Skeletal muscle satellite cell (primary cell): ENCODE data around the gene EIF4G1.

ENCODE experiments used
- H3K27me3 ChIP-seq: 2 replicates; pipeline ENCODE4 v1.7.0; 2013; ENCODE audit warnings: low read length; ENCODE audit not compliant: control insufficient read depth, insufficient read depth
- H3K36me3 ChIP-seq: 2 replicates; pipeline ENCODE4 v1.7.0; 2013; ENCODE audit warnings: mild to moderate bottlenecking, control low read depth, low read length; ENCODE audit not compliant: insufficient read depth
- H3K4me1 ChIP-seq: 2 replicates; pipeline ENCODE4 v1.7.0; 2013; ENCODE audit warnings: low read length; ENCODE audit not compliant: control insufficient read depth, insufficient read depth
- H3K4me2 ChIP-seq: 2 replicates; pipeline ENCODE4 v1.7.0; 2013; ENCODE audit warnings: mild to moderate bottlenecking, low read length
- H3K4me3 ChIP-seq: 2 replicates; pipeline ENCODE4 v1.7.0; 2013; ENCODE audit warnings: low read length
- H3K9ac ChIP-seq: 2 replicates; pipeline ENCODE4 v1.7.0; 2013; ENCODE audit warnings: mild to moderate bottlenecking, low read depth, low read length, moderate library complexity
- H3K9me3 ChIP-seq: replicated peaks from 2 replicates; pipeline ENCODE4 v1.7.0; 2013; ENCODE audit warnings: mild to moderate bottlenecking, control low read depth, low read length

Gene EIF4G1

GRCh38 chr3:184354754-184355153 lies 40.3 kb downstream of the EIF4G1 start:
- Histone ChIP-seq H3K27me3 (no peaks in the 10 kb centered on the region), H3K4me1 (peaks cover 6% of the 10 kb centered on the region), H3K9me3 (no peaks in the 10 kb centered on the region), H3K4me3 (no peak overlapping the region), H3K9ac (no peak overlapping the region), H3K4me2 (no peak overlapping the region), H3K36me3 (peaks cover 13% of the 10 kb centered on the region)

- no peaks in the 10 kb centered on the region for H3K27me3 ChIP-seq
- no peak overlapping the region for H3K4me3 ChIP-seq
- H3K4me2 ChIP-seq: no peak overlapping the region
- no peaks in the 10 kb centered on the region for H3K9me3 ChIP-seq
- H3K9ac ChIP-seq: no peak overlapping the region
- H3K36me3 ChIP-seq: peaks cover 13% of the 10 kb centered on the region
- H3K4me1 ChIP-seq: peaks cover 11% of the 10 kb centered on the region
These were observed 41.0 kb downstream of the EIF4G1 start for GRCh38 chr3:184355261-184356040.

DNA sequence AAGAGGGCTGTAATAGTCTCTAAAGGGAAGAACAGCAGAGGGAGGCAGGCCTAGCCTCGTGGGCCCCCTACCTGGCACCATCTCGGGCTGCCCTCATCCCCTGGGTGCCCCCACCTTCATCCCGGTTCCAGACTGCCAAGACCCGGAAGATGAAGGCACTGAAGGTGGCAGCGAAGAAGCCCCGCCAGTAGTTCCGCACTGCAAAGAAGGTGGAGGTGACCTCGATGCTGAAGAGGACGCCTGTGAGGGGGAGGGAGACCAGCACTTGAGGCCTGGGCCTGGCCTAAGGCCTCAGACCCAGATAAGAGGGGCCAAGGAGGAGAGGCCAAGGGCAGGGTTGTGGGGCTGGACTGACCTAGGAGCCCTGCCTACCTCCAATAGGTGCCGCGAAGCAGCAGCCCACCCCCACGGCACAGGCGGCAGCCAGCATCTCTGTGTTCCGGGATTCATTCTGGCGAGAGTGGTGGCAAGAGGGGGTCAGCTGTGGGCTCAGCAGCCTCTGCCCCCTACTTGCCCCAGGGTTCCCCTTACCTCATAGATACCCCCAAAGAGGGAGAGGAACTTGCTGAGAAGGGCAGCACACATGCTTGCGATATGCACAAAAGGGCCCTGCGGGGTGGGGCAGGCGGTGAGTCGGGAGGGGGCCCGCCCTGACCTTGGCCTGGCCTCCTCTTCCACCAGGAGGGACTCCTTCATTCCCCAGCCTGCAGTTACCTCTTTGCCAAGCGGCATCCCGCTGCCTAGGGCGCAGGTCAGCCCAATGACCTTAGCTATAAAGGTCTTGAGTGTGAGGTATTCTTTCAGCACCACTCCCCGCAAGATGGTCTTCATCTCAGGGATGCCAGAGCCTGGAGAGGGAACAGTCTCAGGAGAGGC lies 43.1 kb downstream of the EIF4G1 start:
- Histone ChIP-seq H3K9ac (no peak overlapping the region), H3K4me3 (no peak overlapping the region), H3K36me3 (peaks cover 8% of the 10 kb centered on the region), H3K27me3 (no peaks in the 10 kb centered on the region), H3K4me2 (no peak overlapping the region), H3K4me1 (peaks cover 20% of the 10 kb centered on the region), H3K9me3 (no peaks in the 10 kb centered on the region)

- Histone ChIP-seq H3K4me2 (no peak overlapping the region), H3K9ac (no peak overlapping the region), H3K4me1 (peaks cover 20% of the 10 kb centered on the region), H3K4me3 (no peak overlapping the region), H3K27me3 (no peaks in the 10 kb centered on the region), H3K9me3 (no peaks in the 10 kb centered on the region), H3K36me3 (peaks cover 8% of the 10 kb centered on the region)
These were observed 43.8 kb downstream of the EIF4G1 start for GRCh38 chr3:184358124-184358767.

GRCh38 chr3:184358921-184359350 lies 44.5 kb downstream of the EIF4G1 start:
- H3K4me3 ChIP-seq: no peak overlapping the region
- peaks cover 21% of the 10 kb centered on the region for H3K4me1 ChIP-seq
- H3K9ac ChIP-seq: no peak overlapping the region
- no peaks in the 10 kb centered on the region for H3K9me3 ChIP-seq
- peaks cover 8% of the 10 kb centered on the region for H3K36me3 ChIP-seq
- H3K27me3 ChIP-seq: no peaks in the 10 kb centered on the region
- H3K4me2 ChIP-seq: no peak overlapping the region

GRCh38 chr3:184359610-184360009 lies 45.2 kb downstream of the EIF4G1 start:
- Histone ChIP-seq H3K4me2 (no peak overlapping the region), H3K9ac (no peak overlapping the region), H3K36me3 (peaks cover 8% of the 10 kb centered on the region), H3K4me1 (peaks cover 27% of the 10 kb centered on the region), H3K9me3 (no peaks in the 10 kb centered on the region), H3K27me3 (no peaks in the 10 kb centered on the region), H3K4me3 (no peak overlapping the region)

DNA sequence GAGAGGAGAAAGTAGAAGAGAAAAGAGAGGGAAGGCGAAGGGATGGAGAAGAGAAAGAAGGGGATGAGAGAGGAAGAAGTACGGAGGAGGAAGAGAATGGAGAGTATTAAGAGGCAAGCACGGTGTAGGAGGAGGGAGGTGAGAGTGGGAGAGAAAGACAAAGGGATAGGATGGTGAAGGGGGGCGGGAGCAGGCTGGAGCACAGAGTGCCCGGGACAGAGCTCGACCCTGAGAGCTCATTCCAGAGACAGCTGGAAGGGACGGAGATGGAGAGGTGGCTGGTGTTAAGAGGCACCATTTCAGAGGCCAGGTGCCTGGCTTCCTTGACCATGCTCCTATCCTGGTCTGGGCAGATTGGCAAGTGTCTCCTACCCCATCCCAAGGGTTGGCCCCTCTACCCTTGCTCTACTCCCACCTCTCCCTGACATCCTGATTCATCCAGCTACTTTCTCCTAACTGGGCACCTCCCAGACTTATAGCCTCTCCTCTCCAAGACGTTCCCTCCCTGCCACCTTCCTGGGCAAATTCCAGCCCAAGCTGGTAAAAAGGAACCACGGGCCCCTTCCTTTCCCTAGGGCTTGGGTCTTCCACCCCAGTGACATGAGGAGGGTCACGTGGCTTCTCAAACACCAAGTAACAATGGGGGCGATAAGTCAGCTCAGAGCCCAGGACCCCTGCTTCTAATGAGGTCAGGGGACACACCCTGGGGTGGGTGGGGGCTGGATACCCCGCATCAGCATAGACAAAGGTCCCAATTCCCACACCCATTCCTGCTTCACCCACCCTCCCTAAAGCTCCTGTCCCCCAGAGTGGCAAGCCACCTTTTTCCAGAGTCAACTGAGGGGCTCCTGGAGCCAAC lies 45.9 kb downstream of the EIF4G1 start:
- H3K4me1 ChIP-seq: peaks cover 31% of the 10 kb centered on the region
- H3K4me2 ChIP-seq: peak overlapping the region; percentile 81
- H3K9ac ChIP-seq: peak overlapping the region; percentile 98
- H3K27me3 ChIP-seq: no peaks in the 10 kb centered on the region
- H3K4me3 ChIP-seq: peak overlapping the region; percentile 73
- H3K36me3 ChIP-seq: peaks cover 3% of the 10 kb centered on the region
- no peaks in the 10 kb centered on the region for H3K9me3 ChIP-seq

GRCh38 chr3:184360929-184361531 lies 46.6 kb downstream of the EIF4G1 start:
- peaks cover 25% of the 10 kb centered on the region for H3K4me1 ChIP-seq
- H3K9ac ChIP-seq: peak overlapping the region; percentile 98
- peak overlapping the region; percentile 73 for H3K4me3 ChIP-seq
- H3K27me3 ChIP-seq: no peaks in the 10 kb centered on the region
- no peaks in the 10 kb centered on the region for H3K36me3 ChIP-seq
- peak overlapping the region; percentile 81 for H3K4me2 ChIP-seq
- no peaks in the 10 kb centered on the region for H3K9me3 ChIP-seq

DNA sequence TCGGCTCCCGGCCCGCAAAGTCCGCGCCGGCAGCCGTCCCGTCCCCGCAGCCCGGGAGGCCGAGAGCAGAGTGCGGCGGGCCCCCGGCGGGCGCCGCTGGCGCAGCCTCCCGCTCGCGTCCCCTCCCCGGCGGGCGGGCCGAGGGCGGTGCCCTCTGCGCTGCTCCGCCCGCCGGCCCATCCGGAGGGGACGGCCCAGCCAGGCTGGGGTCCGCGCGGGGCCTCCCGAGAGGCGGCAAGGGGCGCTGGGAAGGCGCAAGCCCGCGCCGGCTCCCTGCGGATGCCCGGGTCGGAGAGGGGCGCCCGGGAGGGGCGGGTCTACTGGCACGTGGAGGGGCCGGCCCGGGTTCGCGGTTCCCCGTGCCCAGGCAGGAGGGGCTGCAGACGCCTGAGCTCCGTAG lies 47.1 kb downstream of the EIF4G1 start, which contains the start of the genes CLCN2 and POLR2H:
TSS of gene CLCN2 (minus strand) at position 74 of the 400 bp plus-strand sequence. CDS start 126 bp downstream, outside the sequence.
TSS of gene POLR2H (plus strand) at position 179 of the 400 bp plus-strand sequence. CDS start 1,783 bp downstream, outside the sequence.
- Histone ChIP-seq H3K36me3 (peaks cover under 1% of the 10 kb centered on the region), H3K9ac (peak within 1 kb of the TSS; percentile 98), H3K4me1 (peaks cover 25% of the 10 kb centered on the region), H3K9me3 (no peaks in the 10 kb centered on the region), H3K4me2 (peak within 1 kb of the TSS; percentile 81), H3K4me3 (peak within 1 kb of the TSS; percentile 73), H3K27me3 (no peaks in the 10 kb centered on the region)

DNA sequence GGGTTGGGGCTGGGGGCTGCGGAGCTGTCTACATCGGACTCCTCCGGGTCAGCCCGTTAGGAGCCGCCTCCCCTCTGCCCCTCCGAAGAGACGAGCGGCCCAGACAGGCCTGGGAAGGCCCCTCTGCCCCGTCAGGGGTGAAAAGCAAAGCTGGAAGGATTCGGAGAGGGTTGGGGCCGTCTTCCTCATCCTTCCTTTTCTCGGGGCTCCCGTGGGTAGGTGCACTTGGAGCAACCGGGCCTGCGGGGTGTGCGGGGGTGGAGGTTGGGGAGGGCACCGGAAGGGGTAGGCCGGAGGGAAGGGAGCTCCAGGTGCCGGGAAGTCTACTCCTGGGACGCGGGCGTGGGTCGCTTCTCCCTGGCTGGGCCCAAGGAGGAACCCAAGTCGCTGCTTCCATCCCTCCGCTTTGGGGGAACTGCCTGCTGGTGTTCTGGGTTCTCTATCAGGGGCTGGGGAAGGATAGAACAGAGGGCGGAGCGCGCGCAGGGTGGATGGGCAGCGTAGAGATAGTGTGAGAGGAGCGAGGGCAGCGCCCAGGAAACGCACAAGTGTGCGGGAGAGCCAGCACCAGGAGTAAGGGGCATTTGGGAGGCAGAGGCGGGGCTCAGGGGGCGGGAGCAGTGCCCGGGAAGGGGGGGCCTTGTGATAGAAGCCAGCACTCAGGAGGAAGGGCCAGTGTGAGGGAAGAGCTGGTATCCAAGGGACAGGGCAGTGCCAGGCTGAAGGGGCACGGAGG lies 47.7 kb downstream of the EIF4G1 start:
- H3K27me3 ChIP-seq: no peaks in the 10 kb centered on the region
- peaks cover 31% of the 10 kb centered on the region for H3K4me1 ChIP-seq
- H3K4me3 ChIP-seq: peak overlapping the region; percentile 73
- H3K9me3 ChIP-seq: no peaks in the 10 kb centered on the region
- H3K4me2 ChIP-seq: peak overlapping the region; percentile 81
- peak overlapping the region; percentile 98 for H3K9ac ChIP-seq
- H3K36me3 ChIP-seq: peaks cover 5% of the 10 kb centered on the region
